Colonic mucosa (tissue), 4 donors: Measurements from ENCODE around the gene PSMA7. TPM values are rescaled to one million over a fixed set of nuclear protein-coding genes. Genes with fewer than 3 reads are reported as not detected.

Experiments used
- DNase-seq: peaks from one replicate; pipeline ENCODE4 v3.0.0-alpha.2; 2020
- H3K27ac ChIP-seq: fragments of 200-600 bp; one replicate; pipeline ENCODE4 v1.8.0; 2021
- H3K27me3 ChIP-seq: fragments of 200-600 bp; one replicate; pipeline ENCODE4 v1.8.0; 2021
- H3K36me3 ChIP-seq: fragments of 200-600 bp; one replicate; pipeline ENCODE4 v1.8.0; 2021
- H3K4me1 ChIP-seq: fragments of 200-600 bp; one replicate; pipeline ENCODE4 v1.8.0; 2021; ENCODE audit warnings: mild to moderate bottlenecking
- H3K4me3 ChIP-seq: fragments of 200-600 bp; one replicate; pipeline ENCODE4 v1.8.0; 2021
- H3K9ac ChIP-seq, 2 donors: one replicate each; pipeline ENCODE4 v1.7.0; 2013; ENCODE audit warnings: control low read depth in 2 of 2, low read depth in 2 of 2, low read length in 2 of 2
- H3K9me3 ChIP-seq: fragments of 200-600 bp; one replicate; pipeline ENCODE4 v1.8.0; 2021
- intact Hi-C: fragments of 100-400 bp; cut with DNase I; formaldehyde crosslinking; loops from one replicate; pipeline ENCODE4 v1.14.1; 2022
- total RNA-seq, 2 donors: library from RNA; stranded (reverse); fragmentation: NEBNext Ultra II Directional in 1 of 2; extraction: Animal tissue kit (Norgen Biotek cat#: 25700) in 1 of 2; gene quantifications; one replicate each; pipeline ENCODE4 v1.2.1, GENCODE V29; 2021
- TF ChIP-seq, protein P1 (sequence below): fragments of 200-600 bp; IDR thresholded peaks from one replicate; pipeline ENCODE4 v1.8.0; 2022; ENCODE audit warnings: antibody characterized with exemption, mild to moderate bottlenecking
- donor health status: healthy.
- donor health status: DM: no; HTN: no; CAD: no.
- donor health status: DM: no; HTN: no; CAD: no.

PSMA7 gene
- total RNA-seq, 2 donors from 2014 or later: 164 to 315 TPM

DNA sequence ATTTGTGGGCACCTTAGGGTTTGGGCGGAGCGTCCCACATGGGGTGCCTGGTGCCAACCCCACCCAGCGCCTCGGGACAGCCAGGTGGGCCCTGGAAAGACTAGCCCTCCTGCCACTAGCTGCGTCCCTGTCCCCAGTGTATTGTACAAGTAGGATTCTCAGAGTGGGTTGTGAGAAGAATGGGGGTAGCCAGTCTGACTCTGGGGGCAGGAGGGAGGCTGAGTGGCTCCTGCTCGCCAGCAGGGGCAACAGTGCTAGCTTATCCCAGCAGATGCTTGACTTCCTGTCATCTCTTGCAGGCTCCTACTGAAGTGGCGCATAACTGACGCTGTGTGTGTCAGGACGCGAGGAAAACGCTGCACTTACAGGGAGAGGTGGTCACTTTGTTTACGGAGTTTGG lies 9.3 kb downstream of the PSMA7 start:
- peaks cover 16% of the 10 kb centered on the region for H3K36me3 ChIP-seq
- no peaks in the 10 kb centered on the region for H3K4me1 ChIP-seq
- no peak overlapping the region for H3K4me3 ChIP-seq
- H3K27ac ChIP-seq: no peak overlapping the region
- no peaks in the 10 kb centered on the region for H3K27me3 ChIP-seq
- intact Hi-C loops: no loop called here
- TF ChIP-seq, protein P1, sequence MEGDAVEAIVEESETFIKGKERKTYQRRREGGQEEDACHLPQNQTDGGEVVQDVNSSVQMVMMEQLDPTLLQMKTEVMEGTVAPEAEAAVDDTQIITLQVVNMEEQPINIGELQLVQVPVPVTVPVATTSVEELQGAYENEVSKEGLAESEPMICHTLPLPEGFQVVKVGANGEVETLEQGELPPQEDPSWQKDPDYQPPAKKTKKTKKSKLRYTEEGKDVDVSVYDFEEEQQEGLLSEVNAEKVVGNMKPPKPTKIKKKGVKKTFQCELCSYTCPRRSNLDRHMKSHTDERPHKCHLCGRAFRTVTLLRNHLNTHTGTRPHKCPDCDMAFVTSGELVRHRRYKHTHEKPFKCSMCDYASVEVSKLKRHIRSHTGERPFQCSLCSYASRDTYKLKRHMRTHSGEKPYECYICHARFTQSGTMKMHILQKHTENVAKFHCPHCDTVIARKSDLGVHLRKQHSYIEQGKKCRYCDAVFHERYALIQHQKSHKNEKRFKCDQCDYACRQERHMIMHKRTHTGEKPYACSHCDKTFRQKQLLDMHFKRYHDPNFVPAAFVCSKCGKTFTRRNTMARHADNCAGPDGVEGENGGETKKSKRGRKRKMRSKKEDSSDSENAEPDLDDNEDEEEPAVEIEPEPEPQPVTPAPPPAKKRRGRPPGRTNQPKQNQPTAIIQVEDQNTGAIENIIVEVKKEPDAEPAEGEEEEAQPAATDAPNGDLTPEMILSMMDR: no peak
- DNase-seq: no peak
- H3K9me3 ChIP-seq: no peaks in the 10 kb centered on the region
- H3K9ac ChIP-seq: no peak overlapping the region

DNA sequence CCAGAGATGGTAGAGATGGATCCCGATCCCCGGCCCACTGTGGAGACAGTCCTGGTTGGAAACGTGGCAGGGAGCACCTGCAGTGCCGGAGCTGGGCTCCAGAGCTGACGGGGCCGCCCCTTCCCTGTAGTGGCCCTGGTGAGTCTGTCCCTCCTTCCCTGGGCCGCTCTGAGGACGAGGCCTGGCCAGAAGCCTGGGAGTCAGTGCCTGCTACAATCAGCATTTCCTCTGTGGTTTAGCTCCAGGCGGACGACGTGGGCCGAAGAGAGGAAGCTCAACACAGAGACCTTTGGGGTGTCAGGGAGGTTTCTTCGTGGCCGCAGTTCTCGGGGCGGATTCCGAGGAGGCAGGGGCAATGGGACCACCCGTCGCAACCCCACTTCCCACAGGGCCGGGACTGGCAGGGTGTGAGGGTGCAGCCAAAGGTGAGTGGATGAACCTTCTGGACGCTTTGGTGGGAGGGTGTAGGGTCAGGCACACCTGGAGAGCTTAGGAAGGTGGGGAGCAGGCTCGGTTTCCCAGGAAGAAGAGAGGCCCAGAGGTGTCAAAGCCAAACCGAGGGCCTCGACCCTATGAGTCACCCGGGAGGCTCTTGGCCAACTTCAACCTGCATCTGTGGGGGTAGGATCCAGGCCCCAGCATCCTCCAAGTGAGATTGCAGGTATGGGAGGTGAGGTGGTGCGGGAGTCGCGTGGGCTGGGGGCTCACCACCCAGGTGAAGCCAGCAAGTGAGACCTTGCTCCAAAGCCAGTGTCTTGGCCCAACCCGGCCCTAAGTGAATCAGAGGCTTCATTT lies 9.9 kb downstream of the PSMA7 start:
- Histone ChIP-seq H3K36me3 (peaks cover 17% of the 10 kb centered on the region), H3K27me3 (no peaks in the 10 kb centered on the region), H3K4me1 (no peaks in the 10 kb centered on the region), H3K9ac (no peak overlapping the region), H3K4me3 (no peak overlapping the region), H3K9me3 (no peaks in the 10 kb centered on the region), H3K27ac (no peak overlapping the region)
- TF ChIP-seq, protein P1: no peak
- no peak for DNase-seq
- intact Hi-C loops: no loop called here

DNA sequence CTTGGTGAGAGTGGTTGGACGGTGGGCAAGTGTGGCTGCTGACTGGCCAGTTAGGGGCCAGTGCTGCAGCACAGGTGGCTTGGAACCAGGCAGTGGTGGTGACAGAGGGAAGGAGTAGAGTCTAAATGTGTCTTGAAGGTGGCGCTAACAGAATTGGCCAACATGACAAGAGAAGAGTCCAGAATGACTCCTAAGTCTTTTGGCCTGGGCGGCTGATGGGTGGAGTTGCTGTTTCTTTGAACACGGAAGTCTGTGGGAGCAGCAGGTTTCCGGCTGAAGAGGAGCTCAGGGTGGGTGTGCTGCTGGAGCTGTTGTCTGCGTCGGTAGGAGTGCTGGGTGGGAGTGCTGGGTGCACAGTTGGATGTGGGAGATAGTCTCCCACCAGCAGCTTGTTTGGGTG lies 10.8 kb downstream of the PSMA7 start:
- intact Hi-C loops: no loop called here
- no peaks in the 10 kb centered on the region for H3K4me1 ChIP-seq
- H3K4me3 ChIP-seq: no peak overlapping the region
- H3K9ac ChIP-seq: no peak overlapping the region
- no peak for DNase-seq
- no peak overlapping the region for H3K27ac ChIP-seq
- no peaks in the 10 kb centered on the region for H3K9me3 ChIP-seq
- TF ChIP-seq, protein P1: no peak
- peaks cover 25% of the 10 kb centered on the region for H3K36me3 ChIP-seq
- H3K27me3 ChIP-seq: no peaks in the 10 kb centered on the region

DNA sequence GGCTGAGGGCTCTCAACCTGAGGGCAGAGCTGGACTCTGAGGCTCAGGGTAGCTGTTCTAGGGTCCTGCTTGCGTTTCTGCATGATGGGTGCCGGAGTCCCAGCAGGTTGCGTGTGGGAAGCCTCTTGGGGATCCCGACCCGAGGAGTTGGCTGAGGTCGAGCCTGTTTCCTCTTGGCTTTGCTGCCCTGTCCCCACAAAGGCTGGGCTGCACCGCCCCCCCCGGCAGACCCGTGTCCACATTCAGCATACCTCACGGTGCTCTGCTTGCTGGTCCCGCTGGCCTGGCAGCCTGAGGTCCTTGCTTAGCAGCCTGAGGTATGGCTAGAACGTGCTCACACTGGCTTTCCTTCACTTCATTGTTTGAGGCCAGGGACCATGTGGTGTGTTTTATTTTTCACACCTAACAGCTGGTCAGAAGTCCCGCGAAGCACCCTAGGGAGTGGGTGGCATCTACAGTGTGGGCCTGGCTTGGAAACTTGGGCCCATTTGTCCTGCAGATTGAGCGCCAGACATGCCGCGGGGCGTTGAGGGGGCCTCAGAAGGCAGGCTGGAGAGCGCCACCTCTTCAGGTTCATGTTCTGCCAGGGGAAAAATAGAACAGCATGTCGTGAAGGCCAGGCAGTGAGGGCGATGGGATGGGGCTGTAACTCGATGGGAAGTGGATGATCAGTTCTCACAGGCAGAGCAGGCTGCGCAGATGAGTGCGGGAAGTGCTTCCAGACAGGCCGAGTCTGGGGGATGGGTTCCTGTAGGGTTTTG lies 11.5 kb downstream of the PSMA7 start:
- DNase-seq: no peak
- Histone ChIP-seq H3K9me3 (no peaks in the 10 kb centered on the region), H3K27me3 (no peaks in the 10 kb centered on the region), H3K27ac (no peak overlapping the region), H3K36me3 (peaks cover 22% of the 10 kb centered on the region), H3K4me1 (no peaks in the 10 kb centered on the region), H3K9ac (no peak overlapping the region), H3K4me3 (no peak overlapping the region)
- TF ChIP-seq, protein P1: no peak
- intact Hi-C loops: no loop called here

DNA sequence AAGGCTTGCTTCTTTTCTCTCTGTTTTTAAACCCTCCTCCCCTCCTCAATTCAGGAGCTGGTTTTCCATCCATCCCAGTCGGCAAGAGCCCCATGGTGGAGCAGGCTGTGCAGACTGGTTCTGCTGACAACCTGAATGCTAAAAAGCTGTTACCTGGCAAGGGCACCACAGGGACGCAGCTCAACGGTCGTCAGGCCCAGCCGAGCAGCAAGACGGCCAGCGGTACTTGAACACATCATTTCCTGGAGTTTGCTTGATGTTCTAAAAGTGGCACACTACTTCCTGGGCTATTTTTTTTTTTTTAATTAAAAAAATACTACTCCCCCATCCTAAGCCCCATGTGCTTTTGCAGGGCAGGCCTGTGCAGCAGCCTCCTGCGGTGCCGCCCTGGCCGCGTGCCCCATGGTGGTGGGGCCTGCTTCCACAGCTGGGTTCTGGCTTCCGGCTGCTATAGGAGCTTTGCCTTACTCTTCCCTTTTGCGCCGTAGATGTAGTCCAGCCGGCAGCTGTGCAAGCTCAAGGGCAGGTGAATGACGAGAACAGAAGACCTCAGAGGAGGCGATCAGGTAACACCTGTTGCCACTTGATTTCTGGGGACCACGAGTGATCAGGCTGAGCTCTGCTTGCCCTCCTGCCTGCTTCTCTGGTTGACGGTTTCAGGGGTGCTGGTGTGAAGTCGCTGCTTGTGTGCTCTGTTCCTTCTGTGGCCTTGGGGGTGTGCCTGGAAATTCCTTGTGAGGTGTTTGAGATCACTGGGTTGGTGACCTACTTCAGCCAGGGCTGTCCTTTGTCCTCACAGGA lies 13.3 kb downstream of the PSMA7 start:
- TF ChIP-seq, protein P1: no peak
- no peaks in the 10 kb centered on the region for H3K9me3 ChIP-seq
- H3K27ac ChIP-seq: no peak overlapping the region
- H3K4me1 ChIP-seq: no peaks in the 10 kb centered on the region
- H3K36me3 ChIP-seq: peaks cover 36% of the 10 kb centered on the region
- H3K9ac ChIP-seq: no peak overlapping the region
- H3K4me3 ChIP-seq: no peak overlapping the region
- intact Hi-C loops: no loop called here
- DNase-seq: no peak
- H3K27me3 ChIP-seq: no peaks in the 10 kb centered on the region
